NOMO-1 treated with DMSO at 0.1 percent for 48 hours (cell line): ENCODE data around the gene SNX3.

Experiments
- DNase-seq: peaks from one replicate; lab custom pipeline; 2025; ENCODE audit not compliant: unreplicated experiment; lab: John Stamatoyannopoulos, UW

Gene SNX3

DNA sequence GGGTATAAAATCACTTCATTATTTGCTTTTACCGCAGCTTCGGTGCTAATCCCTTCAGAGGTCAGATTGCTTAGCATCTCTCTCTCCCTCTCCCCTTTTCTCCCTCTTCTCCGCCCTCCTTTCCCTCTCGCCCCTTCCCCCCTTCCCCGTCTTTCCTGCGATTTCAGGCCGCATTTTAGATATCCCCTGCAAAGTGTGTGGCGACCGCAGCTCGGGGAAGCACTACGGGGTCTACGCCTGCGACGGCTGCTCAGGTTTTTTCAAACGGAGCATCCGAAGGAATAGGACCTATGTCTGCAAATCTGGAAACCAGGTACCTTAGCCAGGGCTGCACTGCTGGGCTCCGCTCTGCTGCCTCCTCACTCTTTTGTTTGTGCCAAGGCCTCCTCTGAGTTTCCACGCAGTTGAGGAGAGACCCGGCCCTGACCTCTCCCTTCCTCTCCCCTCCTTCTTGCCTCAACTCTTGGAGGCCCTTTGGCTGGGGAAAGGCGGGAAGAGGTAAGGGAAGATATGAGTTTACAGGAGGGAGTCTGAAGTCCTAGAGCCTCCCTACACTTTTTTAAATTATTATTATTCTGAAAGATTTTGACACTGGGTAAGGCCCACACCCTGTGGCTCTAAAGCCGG is 89.4 kb downstream of the SNX3 start:
- DNase-seq = no peak

DNA sequence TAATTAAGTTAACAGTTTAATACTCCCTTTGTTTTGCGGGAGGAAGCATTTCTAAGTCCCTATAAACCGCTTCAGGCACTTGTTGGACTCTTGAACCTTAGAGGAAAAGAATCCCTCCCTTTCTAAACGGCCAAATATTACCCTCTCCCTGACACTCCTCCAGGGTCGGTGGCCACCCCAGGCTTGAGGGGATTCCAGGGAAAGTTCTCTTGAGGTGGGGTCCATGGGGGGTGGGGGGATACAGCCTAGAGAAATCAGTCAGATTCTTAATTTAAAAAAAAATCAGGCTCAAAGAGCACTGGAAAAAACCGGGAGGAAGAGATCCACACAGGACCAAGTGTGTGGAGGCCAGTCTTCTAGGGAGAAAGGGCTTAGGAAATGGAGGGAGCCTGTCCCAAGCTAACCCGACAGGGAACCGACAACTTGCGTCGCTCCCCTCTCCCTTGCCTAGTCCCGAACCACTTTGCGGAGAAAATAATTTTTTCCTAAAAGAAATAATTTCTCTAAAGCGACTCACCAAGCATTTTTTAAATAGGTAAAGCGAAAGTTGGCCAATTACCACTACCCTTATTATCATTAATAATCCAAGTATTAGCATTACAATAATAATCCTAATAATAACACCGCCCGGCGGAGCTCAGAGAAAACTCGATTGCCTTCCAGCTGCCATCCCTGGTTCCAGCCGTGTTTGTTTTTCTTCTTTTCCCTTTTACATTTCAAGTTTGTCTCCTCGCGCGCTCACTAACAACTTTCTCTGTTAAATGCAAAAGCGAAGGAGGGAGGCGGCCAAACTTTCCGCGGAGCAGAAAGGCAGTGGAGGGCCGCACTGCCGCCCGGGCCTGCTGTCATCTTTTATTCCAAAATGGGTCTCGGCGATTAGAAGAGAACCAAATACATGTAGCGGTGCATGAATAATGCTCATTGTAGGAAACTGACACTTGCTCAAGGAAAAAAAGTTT is 90.2 kb downstream of the SNX3 start:
- no peak for DNase-seq

DNA sequence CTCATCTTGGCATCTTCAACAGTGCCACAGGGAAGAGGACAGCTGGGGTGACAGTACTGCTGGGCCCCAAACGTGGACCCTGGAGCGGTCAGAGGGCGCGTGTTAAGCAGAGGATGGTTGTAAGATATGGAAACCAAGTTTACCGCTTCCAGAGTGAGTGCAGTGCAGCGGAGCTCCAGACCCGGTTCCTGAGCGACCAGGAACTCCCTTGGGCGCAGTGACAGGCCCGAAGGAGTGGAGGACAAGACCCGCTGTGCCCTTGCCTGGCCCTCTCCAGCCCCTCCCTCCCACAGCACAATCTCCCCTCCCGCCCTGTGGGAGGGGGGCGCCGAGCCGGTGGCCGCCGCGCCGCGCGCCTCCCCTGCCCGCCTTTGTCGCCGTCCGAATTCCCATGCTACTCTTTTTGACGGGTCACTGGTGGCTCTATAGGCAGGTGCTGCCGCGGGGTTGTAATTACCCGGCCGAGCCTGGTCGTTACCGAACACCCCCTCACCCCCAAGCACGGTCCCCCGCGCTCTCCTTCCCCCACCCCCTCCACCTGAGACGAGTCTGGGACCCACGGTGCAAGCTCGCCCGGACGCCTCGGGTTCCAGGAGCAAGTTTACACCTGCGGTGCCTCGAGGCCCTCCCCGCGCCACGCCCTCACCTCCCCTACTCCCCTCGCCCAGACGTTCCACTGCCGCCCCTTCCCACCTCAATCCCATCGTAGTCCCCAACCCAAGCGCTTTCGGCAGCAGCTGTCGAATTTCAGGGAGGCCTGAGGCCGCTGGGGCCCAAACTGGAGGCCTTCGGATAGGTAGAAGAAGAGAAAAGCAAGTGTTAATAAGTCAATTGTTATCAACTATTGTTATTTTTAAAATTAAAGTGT is 91.1 kb downstream of the SNX3 start:
- no peak for DNase-seq

DNA sequence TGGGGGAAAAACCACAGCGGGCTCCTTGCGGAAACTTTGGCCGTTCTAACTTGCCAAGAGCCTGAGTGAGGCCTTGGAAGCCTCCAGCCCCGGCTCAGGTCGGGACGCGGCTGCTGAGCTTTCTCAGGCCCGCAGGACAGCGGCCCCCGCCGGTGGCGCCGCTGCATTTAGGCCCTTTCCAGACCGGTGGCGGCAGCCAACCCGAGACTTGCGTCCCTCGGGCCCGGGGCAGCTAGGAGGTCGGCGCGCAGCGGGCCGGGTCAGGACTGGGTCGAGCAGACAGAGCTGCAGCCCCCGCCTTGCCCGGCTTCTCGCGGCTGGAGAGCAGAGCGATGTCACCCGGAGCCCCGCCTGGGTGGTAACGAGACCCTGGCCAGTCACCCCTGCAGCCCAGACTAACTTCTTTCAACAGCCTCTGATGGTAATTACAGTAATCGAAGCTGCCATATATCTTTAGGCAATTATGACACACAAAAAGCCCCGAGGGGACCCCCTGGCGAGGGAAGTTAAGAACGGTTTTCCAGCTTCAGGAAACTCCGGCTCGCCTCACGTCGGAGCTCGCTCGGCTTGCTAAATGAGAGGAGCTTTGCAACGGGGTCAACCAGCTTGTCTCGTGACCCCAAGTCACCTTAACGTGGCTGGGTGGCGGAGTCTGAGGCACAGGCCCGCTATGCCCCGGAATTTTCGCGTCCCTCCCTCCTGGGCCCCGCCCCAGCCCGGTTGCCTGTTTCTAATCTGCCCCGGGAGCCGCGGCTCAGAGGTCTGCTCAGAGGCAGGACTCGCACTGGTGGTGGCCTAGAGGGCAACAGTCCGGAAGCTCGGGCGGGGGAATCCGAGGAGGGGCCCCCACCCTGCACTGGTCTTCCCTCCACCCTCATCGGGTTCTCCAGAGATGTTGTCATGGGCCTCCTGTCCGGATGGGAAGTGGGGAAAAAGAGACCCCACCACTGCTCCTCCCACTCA is 92.1 kb downstream of the SNX3 start:
- no peak for DNase-seq

DNA sequence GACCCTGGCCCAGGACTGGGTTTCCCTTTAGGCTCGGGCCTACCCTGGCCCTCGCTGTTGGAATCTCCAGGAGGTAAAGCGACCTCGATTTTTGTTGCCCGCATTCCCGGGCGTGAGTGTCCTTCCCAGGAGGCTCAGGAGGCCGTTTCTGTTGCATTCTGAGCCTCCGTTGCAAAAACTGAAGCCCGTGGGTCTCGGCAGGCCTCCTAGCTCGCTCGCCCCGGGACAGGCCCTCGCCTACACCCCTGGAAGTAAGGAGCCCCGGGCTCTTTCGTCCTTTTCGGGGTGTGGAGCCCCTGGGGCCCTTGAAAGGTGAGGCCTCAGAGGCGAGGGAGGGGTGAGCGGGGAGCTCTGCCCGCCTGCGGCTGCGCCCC is 92.8 kb downstream of the SNX3 start:
- DNase-seq = no peak

DNA sequence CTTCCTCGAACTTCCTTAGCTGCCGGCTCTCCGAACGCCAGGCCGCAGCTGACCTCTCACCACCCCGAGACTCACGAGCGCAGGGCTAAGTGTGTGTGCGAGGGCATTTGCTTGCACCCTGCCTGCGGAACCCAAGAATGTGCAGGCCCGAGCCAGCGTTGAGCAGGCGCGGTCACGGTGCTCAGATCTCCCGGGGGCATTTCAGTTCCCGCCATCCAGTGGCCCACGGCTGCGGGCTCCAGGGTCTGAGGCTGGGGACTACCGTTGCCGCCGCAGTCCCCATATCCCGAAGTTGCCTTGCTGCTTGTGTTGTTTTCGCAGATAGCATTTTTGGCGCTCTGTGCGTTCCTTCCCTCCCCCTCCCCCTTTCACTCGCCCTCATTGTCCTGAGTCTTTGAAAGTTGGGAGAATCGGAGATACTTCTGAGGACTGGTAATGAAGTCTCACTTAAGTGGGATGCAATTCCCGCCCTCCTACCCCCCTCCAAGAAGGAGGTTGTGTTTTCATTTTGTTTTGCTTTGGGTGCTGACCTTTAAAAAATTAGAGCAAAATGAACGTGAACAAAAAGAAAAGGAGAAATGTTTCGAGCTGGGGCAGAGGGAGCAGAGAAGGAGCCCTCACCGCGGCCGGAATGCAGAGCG is 93.3 kb downstream of the SNX3 start:
- no peak for DNase-seq

DNA sequence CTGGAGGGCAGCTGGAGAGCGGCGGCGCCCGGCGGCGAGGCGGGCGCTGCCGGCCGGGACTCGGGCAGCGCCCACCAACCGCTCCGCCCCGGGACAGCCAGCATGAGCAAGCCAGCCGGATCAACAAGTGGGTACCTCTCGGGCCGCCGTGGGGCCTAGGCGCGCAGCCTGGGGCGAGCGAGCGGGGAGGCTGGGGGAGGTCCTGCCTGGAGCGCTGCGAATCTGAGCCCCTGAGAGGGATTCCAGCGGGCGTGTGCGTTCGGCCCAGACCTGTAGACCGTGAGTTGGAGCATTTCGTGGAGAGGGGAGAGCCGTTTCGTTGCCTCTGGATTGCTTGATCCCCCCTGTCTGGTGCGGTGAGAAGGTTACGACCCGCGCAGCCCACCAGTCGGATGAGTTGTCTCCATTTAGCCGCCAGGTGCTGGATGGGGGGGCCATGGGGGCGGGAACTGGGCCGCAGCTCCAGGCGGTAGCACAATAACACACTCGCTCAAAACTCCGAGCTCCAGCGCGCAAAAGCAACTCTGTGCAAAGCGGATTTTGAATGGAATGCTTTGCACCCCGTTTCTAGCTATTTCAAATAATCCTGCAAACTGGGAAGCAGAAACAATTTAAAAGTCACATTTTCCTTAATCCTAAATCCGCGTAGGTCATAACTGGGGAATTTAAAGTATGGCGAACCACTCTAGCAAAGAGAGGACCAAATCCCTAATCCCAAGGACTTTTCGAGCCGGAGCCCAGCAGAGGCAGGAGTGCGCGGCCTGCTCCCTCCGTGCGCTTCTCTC is 94.0 kb downstream of the SNX3 start:
- DNase-seq = no peak

DNA sequence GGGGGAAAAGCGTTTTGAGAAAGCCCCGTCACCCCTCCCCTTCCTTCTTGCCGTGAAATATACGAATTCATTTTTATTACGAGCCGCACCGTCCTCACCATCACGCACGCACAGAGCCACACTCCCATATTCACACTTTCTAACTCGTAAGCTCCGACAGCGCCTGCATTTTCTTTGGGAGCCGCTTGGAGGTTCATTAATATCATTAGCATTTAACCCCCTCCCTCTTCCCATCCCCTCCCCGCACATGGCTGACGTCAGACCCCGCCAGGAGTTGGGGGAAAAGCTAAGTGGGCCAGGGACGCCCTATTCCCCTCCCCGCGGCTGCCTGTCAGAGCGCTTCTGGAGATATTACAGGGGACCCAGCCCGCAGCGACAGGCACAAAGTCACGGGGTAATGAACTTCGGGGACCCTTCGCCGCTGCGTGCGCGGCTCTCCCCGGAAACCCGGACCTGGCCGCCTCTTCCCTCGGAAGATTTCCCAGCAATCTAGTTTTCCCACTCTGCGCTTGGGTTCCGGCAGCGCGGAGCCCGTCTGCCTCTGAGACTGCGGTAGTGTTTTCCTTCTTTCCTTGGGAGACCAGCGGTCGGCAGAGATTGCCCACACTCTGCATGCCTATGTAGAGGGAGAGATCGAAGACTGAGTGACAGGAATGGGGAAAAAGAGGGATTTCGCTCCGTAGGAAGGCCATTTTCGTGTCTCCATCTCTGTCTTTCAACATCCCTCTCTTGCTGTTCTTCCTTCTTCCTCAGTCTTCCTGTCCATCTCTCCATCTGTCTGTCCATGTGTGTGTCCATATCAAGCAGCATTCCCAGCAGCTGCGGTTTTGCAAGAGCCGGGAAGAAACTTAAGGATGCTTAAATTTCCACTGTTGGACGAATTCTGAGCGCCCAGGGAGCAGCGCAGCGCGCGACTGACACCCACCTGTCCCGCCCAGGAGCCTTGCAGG is 94.9 kb downstream of the SNX3 start, which contains the start of gene NR2E1:
Gene NR2E1, plus strand, starts transcription at position 309 of the 950 bp plus-strand sequence. CDS start 744 bp downstream, outside the sequence.
- no peak for DNase-seq

DNA sequence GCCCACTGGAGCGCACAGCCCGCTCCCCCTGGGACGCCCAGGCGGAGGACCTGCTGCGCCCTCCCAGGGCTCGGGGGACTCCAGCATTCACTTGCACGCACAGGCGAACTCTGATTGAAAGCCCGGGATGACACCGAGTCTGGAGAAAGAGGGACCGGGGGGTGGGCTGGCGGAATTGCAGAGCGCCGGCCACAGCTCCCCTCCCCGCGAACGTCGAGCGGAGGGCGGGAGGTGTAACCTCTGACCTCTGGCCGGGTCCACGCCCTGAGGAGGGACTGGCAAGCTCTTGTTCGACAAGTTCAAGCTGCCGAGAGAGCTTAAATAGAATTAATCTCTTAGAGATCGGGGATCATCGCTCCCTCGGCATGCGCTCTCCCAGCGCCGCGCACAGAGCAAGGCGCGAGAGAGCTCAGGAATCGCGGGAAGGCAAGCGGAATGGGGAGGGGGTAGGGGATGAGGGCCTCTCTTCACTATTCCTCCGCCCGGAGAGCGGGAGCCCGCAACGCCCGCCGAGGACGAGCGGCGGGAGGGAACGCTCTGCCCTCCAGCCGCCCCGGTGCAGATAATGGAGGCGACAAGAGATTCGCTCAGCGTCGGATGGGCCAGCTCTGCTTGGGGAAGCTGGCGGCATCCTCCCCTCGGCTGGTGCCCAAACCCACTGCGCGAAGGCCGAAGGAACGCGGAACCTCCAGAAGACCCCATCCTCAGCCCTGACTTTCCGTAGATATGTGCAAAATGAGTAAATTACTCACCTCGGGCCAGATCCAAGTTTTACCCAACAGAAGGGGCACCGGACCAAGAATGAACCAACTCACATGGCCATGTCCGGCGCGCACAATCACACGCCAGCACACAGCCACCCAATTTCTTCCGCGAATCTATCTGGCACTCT is 95.8 kb downstream of the SNX3 start:
- no peak for DNase-seq

DNA sequence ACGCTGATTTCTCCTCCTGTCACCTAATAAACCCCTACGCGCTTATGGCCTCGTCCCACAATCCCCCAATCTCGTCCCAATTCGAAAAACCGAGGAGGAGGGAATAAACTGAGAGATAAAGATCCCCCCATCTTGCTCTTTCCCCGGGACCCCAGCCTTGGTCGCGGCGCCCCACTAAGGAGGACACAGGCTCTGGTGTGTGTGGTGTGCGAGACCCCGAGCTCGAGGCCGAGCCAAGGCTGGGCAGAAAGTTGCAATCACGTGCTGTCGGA is 96.4 kb downstream of the SNX3 start:
- no peak for DNase-seq

DNA sequence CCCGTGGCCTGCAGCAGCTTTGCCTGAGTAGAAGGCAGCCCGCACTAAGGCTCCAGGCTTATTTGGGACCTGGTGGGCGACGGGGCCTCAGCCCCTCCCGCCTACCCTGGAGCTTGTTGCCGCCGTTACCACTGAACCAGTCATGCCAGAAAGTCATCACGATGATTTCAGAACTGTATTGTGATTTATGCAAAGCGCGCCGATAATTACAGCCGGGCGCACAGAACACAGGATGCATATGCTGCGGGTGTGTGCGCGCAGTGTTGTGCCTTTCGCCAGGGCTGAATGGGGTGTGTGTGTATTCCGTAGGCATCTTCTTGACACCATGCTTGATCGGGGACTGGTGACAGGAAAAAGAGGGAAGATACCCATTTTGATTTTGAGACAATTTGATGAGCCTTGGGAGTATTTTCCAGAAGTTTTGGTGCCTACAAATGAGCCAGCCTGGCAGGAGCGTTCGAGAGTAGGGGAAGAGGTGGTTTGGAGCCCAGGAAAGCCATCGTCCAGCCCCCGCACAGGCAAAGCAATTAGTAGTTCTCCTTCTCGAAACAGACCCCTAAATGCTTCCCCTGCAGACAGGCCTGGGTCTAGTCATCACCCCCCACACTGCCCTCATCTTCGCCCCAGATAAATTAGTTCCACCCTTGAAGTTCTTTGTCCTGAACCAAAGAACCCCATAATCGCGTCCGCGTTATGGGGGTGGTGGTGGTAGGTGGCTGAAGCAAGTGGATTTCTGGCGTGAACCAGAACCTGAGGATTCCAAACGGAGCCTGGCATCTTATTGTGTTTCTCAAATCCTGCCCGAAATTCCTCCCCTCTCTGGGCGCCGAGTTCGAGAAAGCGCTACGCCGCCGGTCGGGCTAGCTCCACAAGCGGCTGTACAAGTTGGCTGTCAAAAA is 96.9 kb downstream of the SNX3 start:
- DNase-seq = no peak

DNA sequence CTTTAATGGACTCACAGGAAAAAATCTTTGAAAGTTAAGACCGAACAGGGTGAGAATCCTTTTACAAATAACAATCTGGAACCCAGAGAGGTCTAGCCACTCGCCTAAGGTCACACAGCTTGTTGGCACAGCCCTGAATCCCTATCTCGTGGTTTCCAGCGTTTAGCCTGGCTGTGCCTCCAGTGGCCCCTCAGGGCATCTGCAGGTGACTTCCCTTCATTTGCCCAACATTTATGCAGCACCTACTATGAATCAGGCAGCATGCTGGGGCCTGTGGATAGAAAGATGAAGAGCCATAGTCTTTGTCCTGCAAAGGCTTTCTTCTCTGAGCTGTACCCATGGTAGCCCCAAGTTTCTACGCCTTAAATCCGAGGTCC is 97.6 kb downstream of the SNX3 start:
- DNase-seq = no peak

DNA sequence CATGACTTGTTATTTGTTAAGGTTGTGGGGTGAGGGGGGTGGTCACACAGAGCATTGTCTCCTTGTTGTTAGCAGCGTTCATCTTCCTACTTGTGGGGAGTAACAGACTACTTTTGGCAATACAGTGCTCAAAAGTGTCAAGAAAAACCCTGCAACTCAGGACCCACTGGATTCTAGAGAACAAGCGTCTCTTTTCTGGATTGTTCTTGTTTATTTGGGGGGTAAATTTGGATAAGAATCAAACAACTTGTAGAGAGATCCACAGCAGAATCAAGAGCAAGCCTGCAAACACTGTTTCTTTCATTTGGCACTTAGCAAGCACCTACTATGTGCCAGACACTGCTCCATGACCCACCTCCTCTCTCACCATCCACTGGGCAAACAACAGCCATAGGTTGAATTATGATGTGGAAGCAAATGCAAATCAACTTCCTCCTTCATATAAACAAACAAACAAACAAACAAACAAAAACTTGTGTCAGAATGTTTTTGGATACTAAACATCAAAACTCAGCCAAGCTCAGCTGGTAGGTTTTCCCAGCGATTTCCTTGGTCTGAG is 99.0 kb downstream of the SNX3 start:
- no peak for DNase-seq
